Measurements from ENCODE around the gene LDOC1.
"Not testable (repeated sequence)": the region's sequence is repeated elsewhere in the genome, so short reads cannot be mapped to it uniquely, and the experiment has no call there.

Gene LDOC1

GRCh38 chrX:141176586-141177451 lies at the start of gene LDOC1:
LDOC1 (minus strand) TSS chrX:141177129; CDS start chrX:141177021, 108 bp downstream.
- peak; percentile 68 for DNase-seq

- no peak for DNase-seq
Observed at GRCh38 chrX:141221611-141222010, 44.7 kb upstream of the LDOC1 start.

- no peak for DNase-seq
Observed at GRCh38 chrX:141220342-141221008, 43.5 kb upstream of the LDOC1 start.

- no peak for DNase-seq
Observed at GRCh38 chrX:141214196-141214595, 37.3 kb upstream of the LDOC1 start.

- no peak for DNase-seq
Observed at GRCh38 chrX:141201962-141202361, 25.0 kb upstream of the LDOC1 start.

- not testable (repeated sequence) for DNase-seq
Observed at GRCh38 chrX:141188573-141188972, 11.6 kb upstream of the LDOC1 start.

GRCh38 chrX:141185366-141185765 lies 8.4 kb upstream of the LDOC1 start:
- no peak for DNase-seq

GRCh38 chrX:141183000-141183399 lies 6.1 kb upstream of the LDOC1 start:
- DNase-seq: no peak

GRCh38 chrX:141180851-141181250 lies 3.9 kb upstream of the LDOC1 start:
- no peak for DNase-seq

- DNase-seq: no peak
Observed at GRCh38 chrX:141175786-141176185, 1.1 kb downstream of the LDOC1 start.

- DNase-seq: no peak
Observed at GRCh38 chrX:141164406-141164805, 12.5 kb downstream of the LDOC1 start.

- no peak for DNase-seq
Observed at GRCh38 chrX:141158084-141158483, 18.8 kb downstream of the LDOC1 start.

- not testable (repeated sequence) for DNase-seq
Observed at GRCh38 chrX:141155231-141155630, 21.7 kb downstream of the LDOC1 start.

- no peak for DNase-seq
Observed at GRCh38 chrX:141142946-141143345, 34.0 kb downstream of the LDOC1 start.

- DNase-seq: no peak
Observed at GRCh38 chrX:141133272-141133671, 43.7 kb downstream of the LDOC1 start.

- DNase-seq: no peak
Observed at GRCh38 chrX:141127146-141127545, 49.8 kb downstream of the LDOC1 start.

Measured in stimulated activated CD4-positive, alpha-beta T cell treated with anti-CD3 and anti-CD28 coated beads, Interleukin-4, amount 100 ng/mL, for 24 hours (primary cell).